WTC11 (cell line): Measurements from ENCODE around the gene LSP1. TPM values are rescaled to one million over a fixed set of nuclear protein-coding genes. Genes with fewer than 3 reads are reported as not detected.

Experiments
- ATAC-seq: fragments of 200-7000 bp; cut with Tn5 transposase; 2 replicates; pipeline ENCODE4 v1.10.0; 2021; ENCODE audit warnings: mild to moderate bottlenecking, moderate library complexity
- CTCF ChIA-PET: fragments of 300-600 bp; sonication (Branson Sonifier 250); formaldehyde crosslinking; loops from one replicate; lab custom pipeline; 2021; ENCODE audit warnings: antibody characterized with exemption; lab: Charles Lee
- POLR2A ChIA-PET: fragments of 350-600 bp; sonication (Branson Sonifier 250); formaldehyde crosslinking; loops from one replicate; lab custom pipeline; 2021; ENCODE audit warnings: antibody characterized with exemption; lab: Charles Lee
- DNase-seq: peaks from one replicate; pipeline ENCODE4 v3.0.0; 2021; ENCODE audit warnings: low spot score
- H3K27ac Mint-ChIP-seq: 2 replicates; pipeline ENCODE4 v1.8.0; 2021; ENCODE audit warnings: mixed read lengths
- H3K27me3 Mint-ChIP-seq: 2 replicates; pipeline ENCODE4 v1.8.0; 2021; ENCODE audit warnings: low read depth, mild to moderate bottlenecking, moderate library complexity, mixed read lengths
- H3K36me3 Mint-ChIP-seq: 2 replicates; pipeline ENCODE4 v1.8.0; 2021; ENCODE audit warnings: mixed read lengths
- H3K4me1 Mint-ChIP-seq: 2 replicates; pipeline ENCODE4 v1.8.0; 2022; ENCODE audit warnings: mixed read lengths
- H3K4me3 Mint-ChIP-seq: 2 replicates; pipeline ENCODE4 v1.8.0; 2021; ENCODE audit warnings: mild to moderate bottlenecking, moderate library complexity, mixed read lengths
- H3K9me3 Mint-ChIP-seq: 2 replicates; pipeline ENCODE4 v1.8.0; 2021; ENCODE audit warnings: mixed read lengths
- ATF1 ChIP-seq: sonication (generic); formaldehyde crosslinking; IDR thresholded peaks from 2 replicates; pipeline ENCODE4 v1.8.1; 2023; ENCODE audit warnings: mild to moderate bottlenecking, moderate library complexity, missing genetic modification reagents
- ATF3 ChIP-seq: sonication (generic); formaldehyde crosslinking; conservative IDR thresholded peaks from 2 replicates; pipeline ENCODE4 v1.8.1; 2022; ENCODE audit warnings: mild to moderate bottlenecking, missing genetic modification reagents
- CREM ChIP-seq: sonication (generic); formaldehyde crosslinking; IDR thresholded peaks from 2 replicates; pipeline ENCODE4 v1.8.1; 2022; ENCODE audit warnings: mild to moderate bottlenecking, missing genetic modification reagents, moderate library complexity
- E2F1 ChIP-seq: sonication (generic); formaldehyde crosslinking; IDR thresholded peaks from 2 replicates; pipeline ENCODE4 v1.8.0; 2022; ENCODE audit warnings: mild to moderate bottlenecking, missing genetic modification reagents
- PRDM15 ChIP-seq: sonication (generic); formaldehyde crosslinking; IDR thresholded peaks from 2 replicates; pipeline ENCODE4 v1.8.0; 2022; ENCODE audit warnings: missing genetic modification reagents
- SP1 ChIP-seq: sonication (generic); formaldehyde crosslinking; conservative IDR thresholded peaks from 2 replicates; pipeline ENCODE4 v1.8.1; 2022; ENCODE audit warnings: missing genetic modification reagents
- TCF7 ChIP-seq: sonication (generic); formaldehyde crosslinking; IDR thresholded peaks from 2 replicates; pipeline ENCODE4 v1.8.0; 2022; ENCODE audit warnings: mild to moderate bottlenecking, low read depth, missing genetic modification reagents, moderate library complexity
- TEAD1 ChIP-seq: sonication (generic); formaldehyde crosslinking; IDR thresholded peaks from 2 replicates; pipeline ENCODE4 v1.8.0; 2022; ENCODE audit warnings: mild to moderate bottlenecking, missing genetic modification reagents
- TEAD4 ChIP-seq: sonication (generic); formaldehyde crosslinking; IDR thresholded peaks from 2 replicates; pipeline ENCODE4 v1.8.0; 2022; ENCODE audit warnings: mild to moderate bottlenecking, missing genetic modification reagents
- ZNF121 ChIP-seq: sonication (generic); formaldehyde crosslinking; IDR thresholded peaks from 2 replicates; pipeline ENCODE4 v1.8.0; 2023; ENCODE audit warnings: missing genetic modification reagents
- ZNF423 ChIP-seq: fragments of 250-450 bp; sonication (Bioruptor Pico); IDR thresholded peaks from 2 replicates; pipeline ENCODE4 v2.1.2; 2022; ENCODE audit warnings: mild to moderate bottlenecking, moderate library complexity
- total RNA-seq: library from RNA; stranded (reverse); gene quantifications from 3 replicates; pipeline ENCODE4 v1.2.3, GENCODE V29; 2021
- TF ChIP-seq, protein P1 (sequence below): fragments of 200-600 bp; IDR thresholded peaks from 2 replicates; pipeline ENCODE4 v1.8.0; 2022; ENCODE audit warnings: antibody characterized with exemption
- TF ChIP-seq, protein P2 (sequence below): sonication (generic); formaldehyde crosslinking; IDR thresholded peaks from 2 replicates; pipeline ENCODE4 v1.8.1; 2022; ENCODE audit warnings: missing genetic modification reagents, borderline replicate concordance
- TF ChIP-seq, protein P3 (sequence below): sonication (generic); formaldehyde crosslinking; conservative IDR thresholded peaks from 2 replicates; pipeline ENCODE4 v1.8.1; 2023; ENCODE audit warnings: mild to moderate bottlenecking, low read depth, missing genetic modification reagents, moderate library complexity
- TF ChIP-seq, protein P4 (sequence below): sonication (generic); formaldehyde crosslinking; IDR thresholded peaks from 2 replicates; pipeline ENCODE4 v1.8.1; 2023; ENCODE audit warnings: mild to moderate bottlenecking, missing genetic modification reagents

The LSP1 gene
- total RNA-seq, 1 experiment from 2014 or later, result 0.77 TPM

DNA sequence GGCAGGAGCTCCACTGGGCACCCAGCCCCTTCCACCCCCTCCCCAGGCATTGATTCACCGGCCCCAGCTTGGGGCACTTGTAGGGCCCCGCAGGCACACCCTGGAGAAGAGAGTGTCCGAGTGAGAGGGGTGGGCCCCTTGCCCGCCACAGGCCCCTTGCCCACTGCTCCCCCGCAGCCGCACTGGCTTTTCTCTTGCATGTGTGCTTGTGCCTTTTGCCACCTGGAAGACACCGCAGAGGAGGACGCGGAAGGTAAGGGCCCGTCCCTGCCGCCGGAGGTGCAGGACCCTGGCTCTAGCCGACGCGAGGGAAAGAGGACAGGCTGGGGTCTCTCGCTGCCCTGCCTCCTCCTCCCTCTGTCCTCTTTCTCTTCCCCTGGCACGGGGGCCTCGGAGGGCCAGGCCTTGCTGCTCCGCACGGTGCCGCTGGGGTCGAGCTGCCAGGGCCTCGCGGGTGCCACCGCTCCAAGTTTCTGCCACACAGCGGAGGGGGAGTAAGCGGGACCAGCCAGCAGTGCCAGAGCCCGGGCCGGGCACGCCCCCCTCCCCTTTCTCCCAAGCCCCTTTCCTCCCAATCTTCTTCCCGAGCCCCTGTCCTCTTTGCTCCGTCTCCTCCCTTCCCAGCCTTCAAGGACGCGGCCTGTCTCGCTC lies 76.1 kb downstream of the LSP1 start:
- H3K27me3 Mint-ChIP-seq, result no peaks in the 10 kb centered on the region; the same call in 1 of the 2 replicates
- TF ChIP-seq ZNF121, result no peak
- TF ChIP-seq TEAD4 (CRISPR knock-in tag), result no peak
- no peak for TF ChIP-seq SP1 (CRISPR knock-in tag)
- TF ChIP-seq, protein P1, sequence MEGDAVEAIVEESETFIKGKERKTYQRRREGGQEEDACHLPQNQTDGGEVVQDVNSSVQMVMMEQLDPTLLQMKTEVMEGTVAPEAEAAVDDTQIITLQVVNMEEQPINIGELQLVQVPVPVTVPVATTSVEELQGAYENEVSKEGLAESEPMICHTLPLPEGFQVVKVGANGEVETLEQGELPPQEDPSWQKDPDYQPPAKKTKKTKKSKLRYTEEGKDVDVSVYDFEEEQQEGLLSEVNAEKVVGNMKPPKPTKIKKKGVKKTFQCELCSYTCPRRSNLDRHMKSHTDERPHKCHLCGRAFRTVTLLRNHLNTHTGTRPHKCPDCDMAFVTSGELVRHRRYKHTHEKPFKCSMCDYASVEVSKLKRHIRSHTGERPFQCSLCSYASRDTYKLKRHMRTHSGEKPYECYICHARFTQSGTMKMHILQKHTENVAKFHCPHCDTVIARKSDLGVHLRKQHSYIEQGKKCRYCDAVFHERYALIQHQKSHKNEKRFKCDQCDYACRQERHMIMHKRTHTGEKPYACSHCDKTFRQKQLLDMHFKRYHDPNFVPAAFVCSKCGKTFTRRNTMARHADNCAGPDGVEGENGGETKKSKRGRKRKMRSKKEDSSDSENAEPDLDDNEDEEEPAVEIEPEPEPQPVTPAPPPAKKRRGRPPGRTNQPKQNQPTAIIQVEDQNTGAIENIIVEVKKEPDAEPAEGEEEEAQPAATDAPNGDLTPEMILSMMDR, result no peak
- no peak for TF ChIP-seq ATF3 (CRISPR knock-in tag)
- TF ChIP-seq, protein P2, sequence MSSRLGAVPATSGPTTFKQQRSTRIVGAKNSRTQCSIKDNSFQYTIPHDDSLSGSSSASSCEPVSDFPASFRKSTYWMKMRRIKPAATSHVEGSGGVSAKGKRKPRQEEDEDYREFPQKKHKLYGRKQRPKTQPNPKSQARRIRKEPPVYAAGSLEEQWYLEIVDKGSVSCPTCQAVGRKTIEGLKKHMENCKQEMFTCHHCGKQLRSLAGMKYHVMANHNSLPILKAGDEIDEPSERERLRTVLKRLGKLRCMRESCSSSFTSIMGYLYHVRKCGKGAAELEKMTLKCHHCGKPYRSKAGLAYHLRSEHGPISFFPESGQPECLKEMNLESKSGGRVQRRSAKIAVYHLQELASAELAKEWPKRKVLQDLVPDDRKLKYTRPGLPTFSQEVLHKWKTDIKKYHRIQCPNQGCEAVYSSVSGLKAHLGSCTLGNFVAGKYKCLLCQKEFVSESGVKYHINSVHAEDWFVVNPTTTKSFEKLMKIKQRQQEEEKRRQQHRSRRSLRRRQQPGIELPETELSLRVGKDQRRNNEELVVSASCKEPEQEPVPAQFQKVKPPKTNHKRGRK (CRISPR knock-in tag), result no peak
- TF ChIP-seq E2F1, result no peak
- TF ChIP-seq ZNF423 (CRISPR knock-in tag), result no peak
- no peaks in the 10 kb centered on the region for H3K4me1 Mint-ChIP-seq
- H3K27ac Mint-ChIP-seq, result no peak overlapping the region
- ChIA-PET CTCF (interaction anchor here (0.6 kb wide), 2 partner anchors 47 to 279 kb away, joined by 3 read pairs; no protein-coding TSS in a partner anchor), POLR2A (no interaction called here)
- H3K36me3 Mint-ChIP-seq, result no peaks in the 10 kb centered on the region
- H3K4me3 Mint-ChIP-seq, result no peak overlapping the region
- H3K9me3 Mint-ChIP-seq, result no peaks in the 10 kb centered on the region
- ATAC-seq (no peak), DNase-seq (no peak)

DNA sequence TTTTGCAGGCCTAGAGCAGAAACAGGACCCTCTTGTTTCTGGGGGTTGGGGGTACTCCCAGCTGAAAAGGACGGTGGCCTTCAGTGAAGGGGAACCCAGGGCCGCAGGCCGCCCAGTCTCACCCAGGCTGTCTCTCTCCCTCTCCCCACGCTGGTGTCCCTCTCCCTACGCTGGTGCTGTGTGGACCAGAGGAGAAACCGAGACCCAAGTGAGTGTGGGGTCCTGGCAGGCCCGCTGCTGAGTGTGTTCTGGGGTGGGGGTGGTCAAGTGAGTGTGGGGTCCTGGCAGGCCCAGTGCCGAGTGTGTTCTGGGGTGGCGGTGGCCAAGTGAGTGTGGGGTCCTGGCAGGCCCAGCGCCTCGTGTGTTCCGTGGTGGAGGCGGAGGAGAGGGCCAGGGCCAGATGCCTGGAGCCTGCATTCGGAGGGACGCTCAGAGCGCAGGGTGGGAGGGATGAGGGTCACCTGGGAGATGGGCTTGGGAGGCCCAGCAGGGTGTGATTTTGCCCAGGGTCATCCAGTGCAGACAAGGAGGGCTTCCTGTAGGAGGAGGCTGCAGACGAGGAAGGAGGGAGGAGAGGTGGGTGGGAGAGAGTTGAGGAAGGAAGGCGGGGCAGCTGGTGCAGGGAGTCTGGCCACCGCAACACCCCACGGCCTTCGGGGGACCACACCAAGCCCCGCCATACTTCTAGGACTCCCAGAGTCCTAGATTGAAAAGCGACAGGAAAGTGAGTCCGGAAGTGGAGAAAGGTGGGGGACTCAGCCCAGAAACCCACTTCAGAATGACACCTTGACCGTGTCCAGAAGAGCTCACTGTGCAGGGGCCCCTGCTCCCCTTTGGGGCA lies 77.0 kb downstream of the LSP1 start:
- H3K36me3 Mint-ChIP-seq, result no peaks in the 10 kb centered on the region
- DNase-seq, result peak; percentile 5
- POLR2A ChIA-PET, result no interaction called here
- no peaks in the 10 kb centered on the region for H3K4me1 Mint-ChIP-seq
- no peak overlapping the region for H3K27ac Mint-ChIP-seq
- H3K4me3 Mint-ChIP-seq, result no peak overlapping the region
- H3K27me3 Mint-ChIP-seq, result no peaks in the 10 kb centered on the region; the same call in 1 of the 2 replicates
- CTCF ChIA-PET, result no interaction called here
- H3K9me3 Mint-ChIP-seq, result no peaks in the 10 kb centered on the region
- ATAC-seq, result no peak
- TF ChIP-seq TCF7 (CRISPR knock-in tag) (no peak), ATF1 (no peak), TEAD1 (CRISPR knock-in tag) (no peak)
- TF ChIP-seq, all 79 proteins: peak for 0

GRCh38 chr11:1930462-1930830 lies 77.6 kb downstream of the LSP1 start:
- H3K9me3 Mint-ChIP-seq, result no peaks in the 10 kb centered on the region
- CTCF ChIA-PET, result no interaction called here
- DNase-seq (no peak), ATAC-seq (no peak)
- H3K27ac Mint-ChIP-seq, result no peak overlapping the region
- H3K4me1 Mint-ChIP-seq, result no peaks in the 10 kb centered on the region
- no peaks in the 10 kb centered on the region; the same call in 1 of the 2 replicates for H3K27me3 Mint-ChIP-seq
- H3K4me3 Mint-ChIP-seq, result no peak overlapping the region
- POLR2A ChIA-PET, result no interaction called here
- H3K36me3 Mint-ChIP-seq, result no peaks in the 10 kb centered on the region
- TF ChIP-seq, protein P3, sequence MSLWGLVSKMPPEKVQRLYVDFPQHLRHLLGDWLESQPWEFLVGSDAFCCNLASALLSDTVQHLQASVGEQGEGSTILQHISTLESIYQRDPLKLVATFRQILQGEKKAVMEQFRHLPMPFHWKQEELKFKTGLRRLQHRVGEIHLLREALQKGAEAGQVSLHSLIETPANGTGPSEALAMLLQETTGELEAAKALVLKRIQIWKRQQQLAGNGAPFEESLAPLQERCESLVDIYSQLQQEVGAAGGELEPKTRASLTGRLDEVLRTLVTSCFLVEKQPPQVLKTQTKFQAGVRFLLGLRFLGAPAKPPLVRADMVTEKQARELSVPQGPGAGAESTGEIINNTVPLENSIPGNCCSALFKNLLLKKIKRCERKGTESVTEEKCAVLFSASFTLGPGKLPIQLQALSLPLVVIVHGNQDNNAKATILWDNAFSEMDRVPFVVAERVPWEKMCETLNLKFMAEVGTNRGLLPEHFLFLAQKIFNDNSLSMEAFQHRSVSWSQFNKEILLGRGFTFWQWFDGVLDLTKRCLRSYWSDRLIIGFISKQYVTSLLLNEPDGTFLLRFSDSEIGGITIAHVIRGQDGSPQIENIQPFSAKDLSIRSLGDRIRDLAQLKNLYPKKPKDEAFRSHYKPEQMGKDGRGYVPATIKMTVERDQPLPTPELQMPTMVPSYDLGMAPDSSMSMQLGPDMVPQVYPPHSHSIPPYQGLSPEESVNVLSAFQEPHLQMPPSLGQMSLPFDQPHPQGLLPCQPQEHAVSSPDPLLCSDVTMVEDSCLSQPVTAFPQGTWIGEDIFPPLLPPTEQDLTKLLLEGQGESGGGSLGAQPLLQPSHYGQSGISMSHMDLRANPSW, result no peak
- TF ChIP-seq, protein P4, sequence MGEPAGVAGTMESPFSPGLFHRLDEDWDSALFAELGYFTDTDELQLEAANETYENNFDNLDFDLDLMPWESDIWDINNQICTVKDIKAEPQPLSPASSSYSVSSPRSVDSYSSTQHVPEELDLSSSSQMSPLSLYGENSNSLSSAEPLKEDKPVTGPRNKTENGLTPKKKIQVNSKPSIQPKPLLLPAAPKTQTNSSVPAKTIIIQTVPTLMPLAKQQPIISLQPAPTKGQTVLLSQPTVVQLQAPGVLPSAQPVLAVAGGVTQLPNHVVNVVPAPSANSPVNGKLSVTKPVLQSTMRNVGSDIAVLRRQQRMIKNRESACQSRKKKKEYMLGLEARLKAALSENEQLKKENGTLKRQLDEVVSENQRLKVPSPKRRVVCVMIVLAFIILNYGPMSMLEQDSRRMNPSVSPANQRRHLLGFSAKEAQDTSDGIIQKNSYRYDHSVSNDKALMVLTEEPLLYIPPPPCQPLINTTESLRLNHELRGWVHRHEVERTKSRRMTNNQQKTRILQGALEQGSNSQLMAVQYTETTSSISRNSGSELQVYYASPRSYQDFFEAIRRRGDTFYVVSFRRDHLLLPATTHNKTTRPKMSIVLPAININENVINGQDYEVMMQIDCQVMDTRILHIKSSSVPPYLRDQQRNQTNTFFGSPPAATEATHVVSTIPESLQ (CRISPR knock-in tag), result no peak
- TF ChIP-seq CREM (CRISPR knock-in tag) (no peak), PRDM15 (no peak)
